HG02610 (cell line): ENCODE data around the gene STK16.

ENCODE experiments used
- ATAC-seq: cut with Tn5 transposase; IDR thresholded peaks from one replicate; pipeline ENCODE4 v1.9.1; 2021; ENCODE audit warnings: mild to moderate bottlenecking, moderate library complexity; ENCODE audit not compliant: unreplicated experiment

Gene STK16

DNA sequence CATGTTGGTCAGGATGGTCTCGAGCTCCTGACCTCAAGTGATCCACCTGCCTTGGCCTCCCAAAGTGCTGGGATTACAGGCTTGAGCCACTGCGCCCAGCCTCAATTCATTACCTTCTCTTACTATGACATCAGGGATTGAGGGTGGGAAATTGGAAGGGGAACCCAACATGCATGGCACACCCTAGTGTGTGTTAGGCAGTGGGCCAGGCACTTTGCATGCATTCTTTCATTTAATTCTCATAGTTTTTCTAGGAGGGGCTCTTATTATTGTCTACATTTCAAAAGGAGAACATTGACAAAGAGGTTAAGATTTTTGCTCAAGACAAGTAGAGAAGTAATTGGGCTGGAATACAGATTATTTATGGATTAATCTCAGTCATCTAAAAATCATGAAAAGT is 23.0 kb downstream of the STK16 start:
- ATAC-seq, result no peak

DNA sequence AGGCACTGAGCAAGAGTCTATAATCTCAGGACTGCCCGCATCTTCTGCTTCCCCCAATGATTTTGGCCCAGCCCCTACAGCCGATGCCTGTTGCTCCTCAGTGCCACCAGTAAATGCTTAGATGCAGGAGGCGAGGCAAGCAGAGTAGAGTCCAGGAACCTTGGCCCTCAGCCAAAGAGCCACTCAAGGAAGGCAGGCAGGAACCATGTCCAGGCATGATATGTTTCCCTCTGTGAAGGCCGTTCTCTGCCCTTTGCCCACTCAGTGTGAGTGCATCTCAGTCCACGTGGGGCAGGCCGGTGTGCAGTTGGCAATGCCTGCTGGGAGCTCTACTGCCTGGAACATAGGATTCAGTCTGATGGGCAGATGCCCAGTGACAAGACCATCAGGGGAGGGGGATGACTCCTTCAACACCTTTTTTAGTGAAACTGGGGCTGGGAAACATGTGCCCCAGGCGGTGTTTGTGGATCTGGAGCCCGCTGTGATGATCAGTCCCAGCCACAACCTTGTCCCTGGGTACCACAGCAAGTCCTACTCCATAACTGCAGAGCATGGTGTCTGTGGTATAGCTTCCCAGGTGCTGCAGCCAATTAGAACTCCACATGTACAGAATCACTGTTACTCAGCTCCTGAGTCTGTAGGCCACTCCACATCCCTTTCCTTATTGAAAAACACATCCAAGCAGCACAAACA is 24.2 kb downstream of the STK16 start:
- no peak for ATAC-seq

DNA sequence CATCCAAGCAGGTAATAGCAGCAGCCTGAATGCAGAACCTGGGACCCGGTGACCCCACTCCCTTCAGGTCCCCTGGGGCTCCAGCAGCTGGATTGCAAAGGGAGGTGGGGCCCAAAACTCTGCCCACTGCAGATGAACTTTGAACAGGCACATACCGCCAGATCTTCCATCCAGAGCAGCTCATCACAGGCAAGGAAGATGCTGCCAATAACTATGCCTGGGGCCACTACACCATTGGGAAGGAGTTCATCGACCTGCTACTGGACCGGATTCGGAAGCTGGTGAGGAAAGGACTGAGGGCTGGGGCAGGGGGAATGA is 24.7 kb downstream of the STK16 start:
- ATAC-seq, result no peak

DNA sequence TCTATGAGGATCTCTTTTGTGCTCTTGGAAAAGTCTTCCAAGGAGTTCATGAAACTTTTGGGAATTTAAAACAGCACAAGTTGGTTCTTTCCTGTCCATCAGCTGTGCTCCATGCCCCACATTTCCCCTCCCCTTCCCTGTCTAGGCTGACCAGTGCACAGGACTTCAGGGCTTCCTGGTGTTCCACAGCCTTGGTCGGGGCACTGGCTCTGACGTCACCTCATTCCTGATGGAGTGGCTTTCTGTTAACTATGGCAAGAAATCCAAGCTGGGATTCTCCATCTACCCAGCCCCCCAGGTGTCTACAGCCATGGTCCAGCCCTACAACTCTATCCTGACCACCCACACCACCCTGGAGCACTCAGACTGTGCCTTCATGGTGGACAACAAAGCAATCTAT is 25.7 kb downstream of the STK16 start:
- ATAC-seq, result no peak

DNA sequence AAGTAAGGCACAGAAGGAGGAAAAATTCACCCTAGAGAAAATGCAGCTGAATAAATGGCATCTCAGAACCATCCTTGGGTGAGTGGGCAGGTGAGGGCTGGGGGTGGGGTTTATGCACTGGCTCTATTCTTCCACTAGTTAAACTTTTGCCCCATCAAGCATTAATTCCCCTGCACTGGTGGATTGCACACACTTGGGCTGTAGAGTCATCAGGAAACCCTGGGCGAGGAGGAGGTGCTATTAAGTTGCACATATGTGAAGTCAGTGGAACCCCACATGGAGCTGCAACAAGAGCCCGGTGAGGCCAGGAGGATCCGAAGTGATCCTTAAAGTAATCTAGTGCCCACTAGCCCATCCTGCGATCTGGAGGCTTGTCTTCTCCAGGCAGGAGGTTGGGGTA is 27.1 kb downstream of the STK16 start:
- ATAC-seq, result no peak

DNA sequence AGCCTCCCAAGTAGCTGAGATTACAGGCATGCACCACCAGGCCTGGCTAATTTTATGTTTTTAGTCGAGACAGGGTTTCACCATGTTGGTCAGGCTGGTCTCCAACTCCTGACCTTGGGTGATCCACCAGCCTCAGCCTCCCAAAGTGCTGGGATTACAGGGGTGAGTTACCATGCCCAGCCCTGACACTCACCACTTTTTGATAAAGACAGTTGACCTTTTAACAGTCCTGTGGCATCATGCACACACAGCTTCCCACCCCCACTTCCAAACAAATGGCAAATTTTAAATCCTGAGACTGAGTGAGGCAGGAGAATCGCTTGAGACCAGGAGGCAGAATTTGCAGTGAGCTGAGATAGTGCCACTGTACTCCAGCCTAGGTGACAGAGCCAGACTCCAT is 27.7 kb downstream of the STK16 start:
- ATAC-seq, result no peak

DNA sequence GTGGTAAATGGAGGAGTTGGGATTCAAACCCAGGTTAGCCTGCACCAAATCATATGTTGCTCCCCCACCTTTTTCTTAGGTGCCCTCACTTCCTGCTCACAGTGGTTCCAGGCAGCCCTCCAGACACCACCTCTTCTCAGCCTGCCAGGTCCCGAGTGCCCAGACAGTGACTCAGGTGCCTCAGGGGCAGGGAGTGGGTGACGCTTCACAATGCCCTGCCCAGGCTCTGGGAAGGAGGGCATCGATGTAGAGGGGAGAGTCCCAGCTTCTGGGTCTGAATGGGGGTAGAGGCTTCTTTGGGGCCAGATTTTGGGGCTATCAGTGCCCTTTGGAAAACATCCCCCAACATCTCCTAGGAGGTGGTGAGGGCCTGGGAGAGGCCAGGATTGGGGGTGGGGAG is 28.7 kb downstream of the STK16 start:
- ATAC-seq, result no peak

DNA sequence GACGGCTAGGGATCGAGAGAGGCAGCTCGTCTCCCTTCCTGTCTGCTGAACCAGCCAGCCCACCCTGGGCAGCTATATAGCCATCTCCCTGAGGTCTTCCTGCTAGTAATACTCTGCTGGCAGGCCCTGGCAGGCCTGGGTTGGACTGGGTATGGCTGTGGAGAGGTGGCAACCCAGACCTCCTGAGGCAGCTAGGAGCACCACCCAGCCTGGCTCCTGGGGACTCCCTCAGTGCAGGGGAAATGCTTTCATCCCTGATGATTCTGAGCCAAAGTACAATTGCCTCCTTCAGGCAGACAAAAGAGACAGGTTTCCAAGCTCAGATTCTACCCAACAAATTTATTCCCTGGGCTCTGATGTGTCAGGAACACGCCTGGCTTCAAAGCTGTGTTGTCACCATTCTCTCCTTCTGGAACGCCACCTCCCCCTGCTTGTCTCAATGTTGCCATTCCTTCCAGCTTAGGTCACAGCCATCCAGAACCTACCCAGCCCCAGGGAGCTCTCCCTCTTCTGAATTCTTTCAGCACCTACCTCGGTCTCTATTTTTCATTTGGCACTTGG is 29.2 kb downstream of the STK16 start:
- no peak for ATAC-seq

DNA sequence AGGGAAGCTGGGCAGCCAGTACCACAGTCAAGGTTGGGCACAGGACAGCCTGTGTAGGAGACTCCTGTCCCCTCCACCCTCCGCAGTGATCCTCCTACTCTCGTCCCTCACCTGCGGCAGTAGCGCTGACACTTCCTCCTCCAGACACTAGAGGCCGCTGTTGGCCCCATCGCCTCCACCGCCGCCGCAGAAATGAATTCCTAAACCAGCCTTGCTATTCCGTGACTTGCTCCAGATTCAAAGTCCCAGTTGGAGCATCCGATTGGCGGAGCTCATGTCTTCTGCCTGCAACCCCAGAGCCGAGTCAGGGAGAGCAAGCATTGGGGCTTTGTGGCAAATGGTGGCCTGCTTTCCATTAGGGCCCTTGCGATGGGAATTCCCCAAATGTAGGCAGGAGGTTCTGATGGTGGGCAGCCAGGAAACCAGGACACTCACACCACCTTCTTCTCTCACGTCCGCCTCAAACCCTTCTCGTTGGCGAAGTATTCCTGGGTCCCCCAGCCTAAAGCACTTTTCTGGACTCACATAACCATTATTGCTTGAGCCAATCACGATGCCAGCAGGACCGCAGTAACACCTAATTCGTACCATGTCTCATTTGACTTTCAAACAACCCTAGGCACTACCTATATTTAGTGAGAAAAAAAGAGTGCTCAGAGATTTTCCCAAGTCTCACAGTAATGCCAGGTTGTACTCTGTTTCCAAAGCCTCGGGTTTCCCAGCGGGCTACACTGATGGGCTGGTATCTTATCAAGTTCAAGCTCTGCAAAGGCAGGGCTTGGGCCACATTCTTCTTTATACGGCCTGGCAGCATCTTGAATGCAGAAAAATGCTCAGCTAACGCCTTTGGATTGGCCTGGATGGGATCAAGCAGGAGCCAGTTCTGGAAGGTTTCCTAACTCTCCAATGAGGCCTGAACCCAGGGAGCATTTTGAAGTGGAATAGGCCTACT is 32.7 kb downstream of the STK16 start:
- ATAC-seq, result peak; percentile 18

DNA sequence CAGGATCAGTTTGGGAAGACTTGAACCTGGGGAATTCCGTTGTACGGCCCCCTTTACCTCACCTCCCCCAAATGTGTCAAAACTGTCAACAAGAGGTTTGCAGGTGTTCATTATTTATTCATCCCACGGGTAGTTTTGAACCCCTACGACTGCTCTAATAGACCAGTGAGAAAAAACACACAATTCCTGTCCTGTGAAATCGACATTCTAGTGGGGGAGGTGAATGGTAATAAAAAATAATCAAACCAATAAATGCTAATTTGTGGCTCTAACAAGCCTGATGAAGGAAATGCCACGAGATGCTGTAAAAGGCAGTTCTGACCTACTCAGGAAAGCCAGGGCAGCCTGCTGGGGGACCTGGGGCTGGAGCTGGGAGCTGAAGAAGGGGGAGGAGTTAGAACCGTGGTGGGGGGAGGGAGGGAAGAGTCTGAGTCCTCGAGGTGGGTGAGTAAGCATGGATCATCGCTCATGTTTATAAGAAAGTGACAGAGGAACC is 33.4 kb downstream of the STK16 start:
- peak; percentile 3 for ATAC-seq

DNA sequence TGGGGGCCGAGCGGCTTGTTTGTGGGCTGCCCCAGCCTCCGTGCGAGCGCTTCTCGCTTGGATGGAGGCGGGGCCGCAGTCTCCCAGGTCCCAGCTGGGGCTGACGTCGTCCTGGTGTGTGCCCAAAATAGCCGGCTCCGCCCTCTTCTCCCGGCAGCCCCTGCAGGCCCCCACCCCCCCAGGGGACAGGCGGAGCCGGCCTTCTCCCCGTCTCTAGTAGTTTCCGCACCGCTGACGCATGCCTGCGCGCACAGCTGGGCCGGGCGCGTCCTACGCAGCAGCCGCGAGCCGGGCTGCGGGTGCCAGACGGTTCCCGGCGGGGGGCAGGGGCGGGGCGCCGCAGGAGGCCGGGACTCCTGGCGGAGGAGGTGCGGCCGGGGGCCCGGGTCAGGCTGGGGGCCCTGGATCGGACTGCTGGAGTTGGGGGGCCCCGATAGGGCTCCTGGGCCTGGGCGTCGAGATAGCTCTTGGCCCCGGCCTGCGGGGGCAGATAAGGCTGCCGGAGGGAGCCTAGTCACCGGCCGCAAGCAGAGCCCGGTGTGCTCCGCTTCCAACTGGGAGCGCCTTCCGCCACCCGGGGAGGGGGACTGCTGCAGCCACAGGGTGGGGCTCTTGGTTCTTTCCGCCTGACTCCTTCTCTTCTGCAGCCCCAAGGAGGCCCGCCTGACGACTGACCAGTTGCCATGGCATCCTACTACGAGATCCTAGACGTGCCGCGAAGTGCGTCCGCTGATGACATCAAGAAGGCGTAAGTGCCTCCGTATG is 34.1 kb downstream of the STK16 start, which contains the start of gene DNAJB2:
Gene DNAJB2, plus strand, starts transcription at position 216 of the 765 bp plus-strand sequence. Its CDS starts 468 bp downstream, at position 684.
- peak; percentile 85 for ATAC-seq

DNA sequence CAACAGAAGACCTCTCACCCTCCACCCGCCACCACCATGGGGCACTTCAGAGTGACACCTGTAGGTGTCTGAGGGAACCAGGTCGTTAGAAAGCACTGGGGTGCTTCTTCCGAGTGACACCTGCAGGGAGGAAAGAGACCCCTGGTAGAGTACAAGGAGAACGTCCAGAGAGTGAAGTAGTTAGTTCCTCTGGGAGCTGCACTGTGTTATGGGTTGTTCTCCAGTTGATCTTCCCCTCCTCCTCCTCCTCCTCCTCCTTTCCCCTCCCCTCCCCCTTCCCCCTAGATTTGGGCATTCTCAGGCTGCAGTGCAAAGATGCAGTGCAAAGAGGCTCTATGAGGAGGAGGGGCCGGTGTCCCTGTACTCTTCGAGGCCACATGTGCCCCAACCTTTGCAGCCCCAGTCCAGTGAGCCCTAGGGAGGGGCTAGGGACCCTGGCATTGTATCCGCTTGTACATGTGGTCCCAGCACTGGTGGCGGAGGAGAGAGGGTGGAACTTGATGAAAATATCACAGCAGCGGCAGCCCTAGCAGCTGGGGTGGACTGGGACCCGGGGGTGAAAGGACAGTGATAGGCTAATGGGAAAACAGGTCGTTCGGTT is 34.7 kb downstream of the STK16 start:
- ATAC-seq, result no peak

DNA sequence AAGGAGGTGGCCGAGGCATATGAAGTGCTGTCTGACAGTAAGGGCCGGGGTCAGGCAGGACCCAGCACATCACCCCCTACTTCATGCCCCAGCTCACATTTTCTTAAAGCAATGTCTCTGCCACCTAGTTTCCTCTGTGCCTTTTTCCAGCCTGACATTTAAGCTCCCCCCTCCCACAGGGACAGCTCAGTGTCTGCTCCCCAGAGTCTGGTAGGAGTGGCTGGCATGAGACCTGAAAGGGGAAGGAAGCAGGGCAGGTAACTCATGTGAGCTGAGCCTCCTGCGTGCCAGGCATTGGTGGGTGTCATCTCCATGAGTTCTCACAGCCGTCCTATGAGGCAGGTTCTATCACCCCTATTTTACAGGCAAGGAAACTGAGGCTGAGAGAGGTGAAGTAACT is 35.4 kb downstream of the STK16 start:
- no peak for ATAC-seq

DNA sequence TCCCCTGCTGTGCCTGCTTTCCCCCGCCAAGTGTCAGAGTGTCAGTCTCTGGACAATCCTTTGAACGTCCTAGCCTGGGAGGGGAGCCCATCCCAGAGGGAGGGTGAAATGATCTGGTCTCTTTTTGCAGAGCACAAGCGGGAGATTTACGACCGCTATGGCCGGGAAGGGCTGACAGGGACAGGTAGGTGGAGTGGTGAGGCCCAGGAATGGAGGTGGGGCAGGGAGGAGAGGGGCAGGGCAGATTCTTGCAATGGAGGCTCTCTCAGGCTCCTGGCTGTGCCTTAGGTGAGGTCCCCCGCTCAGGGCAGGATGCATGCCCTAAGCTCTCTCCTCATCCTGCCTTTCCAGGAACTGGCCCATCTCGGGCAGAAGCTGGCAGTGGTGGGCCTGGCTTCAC is 36.3 kb downstream of the STK16 start:
- ATAC-seq, result no peak

DNA sequence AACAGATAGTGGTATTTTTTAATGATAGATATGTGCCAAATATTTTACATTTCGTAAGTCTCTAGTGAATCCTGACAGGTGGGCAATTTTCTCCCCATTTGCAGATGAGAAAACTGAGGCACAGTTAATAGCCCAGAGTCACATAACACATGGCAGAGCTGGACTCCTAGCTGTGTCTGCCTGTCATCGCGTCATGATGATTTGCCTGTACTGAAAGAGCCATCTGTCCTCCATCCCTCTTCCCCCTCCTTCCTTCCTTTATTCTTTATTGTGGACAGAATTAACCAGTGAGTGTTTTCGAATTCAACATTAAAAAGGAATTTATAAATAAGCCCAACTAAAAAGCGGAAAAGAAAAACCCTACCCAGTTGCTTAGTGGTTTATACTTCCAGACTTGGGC is 37.1 kb downstream of the STK16 start:
- no peak for ATAC-seq

DNA sequence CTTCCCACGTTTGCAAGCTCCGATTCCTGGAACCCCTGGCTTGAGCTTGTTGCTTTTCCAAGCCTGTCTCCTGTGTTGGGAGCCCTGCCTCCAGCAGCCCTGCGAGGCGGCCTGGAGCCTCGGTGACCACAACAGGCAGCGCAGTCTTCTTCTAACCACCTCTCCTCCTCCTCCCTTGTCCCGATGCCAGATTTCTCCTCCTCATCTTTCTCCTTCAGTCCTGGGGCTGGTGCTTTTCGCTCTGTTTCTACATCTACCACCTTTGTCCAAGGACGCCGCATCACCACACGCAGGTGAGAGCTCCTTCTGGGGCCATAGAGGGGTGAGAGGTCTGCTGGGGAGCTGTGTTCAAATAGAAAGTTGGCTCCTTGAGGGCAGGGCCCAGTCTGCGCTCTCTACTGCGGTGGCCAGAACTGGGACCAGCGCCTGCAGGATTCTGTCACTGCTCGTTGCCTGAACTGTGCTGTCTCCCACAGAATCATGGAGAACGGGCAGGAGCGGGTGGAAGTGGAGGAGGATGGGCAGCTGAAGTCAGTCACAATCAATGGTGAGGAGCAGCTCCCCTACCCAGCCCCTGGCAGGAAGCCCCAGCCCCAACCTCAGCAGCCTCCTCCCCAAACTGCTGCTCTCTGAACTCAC is 37.8 kb downstream of the STK16 start:
- no peak for ATAC-seq

DNA sequence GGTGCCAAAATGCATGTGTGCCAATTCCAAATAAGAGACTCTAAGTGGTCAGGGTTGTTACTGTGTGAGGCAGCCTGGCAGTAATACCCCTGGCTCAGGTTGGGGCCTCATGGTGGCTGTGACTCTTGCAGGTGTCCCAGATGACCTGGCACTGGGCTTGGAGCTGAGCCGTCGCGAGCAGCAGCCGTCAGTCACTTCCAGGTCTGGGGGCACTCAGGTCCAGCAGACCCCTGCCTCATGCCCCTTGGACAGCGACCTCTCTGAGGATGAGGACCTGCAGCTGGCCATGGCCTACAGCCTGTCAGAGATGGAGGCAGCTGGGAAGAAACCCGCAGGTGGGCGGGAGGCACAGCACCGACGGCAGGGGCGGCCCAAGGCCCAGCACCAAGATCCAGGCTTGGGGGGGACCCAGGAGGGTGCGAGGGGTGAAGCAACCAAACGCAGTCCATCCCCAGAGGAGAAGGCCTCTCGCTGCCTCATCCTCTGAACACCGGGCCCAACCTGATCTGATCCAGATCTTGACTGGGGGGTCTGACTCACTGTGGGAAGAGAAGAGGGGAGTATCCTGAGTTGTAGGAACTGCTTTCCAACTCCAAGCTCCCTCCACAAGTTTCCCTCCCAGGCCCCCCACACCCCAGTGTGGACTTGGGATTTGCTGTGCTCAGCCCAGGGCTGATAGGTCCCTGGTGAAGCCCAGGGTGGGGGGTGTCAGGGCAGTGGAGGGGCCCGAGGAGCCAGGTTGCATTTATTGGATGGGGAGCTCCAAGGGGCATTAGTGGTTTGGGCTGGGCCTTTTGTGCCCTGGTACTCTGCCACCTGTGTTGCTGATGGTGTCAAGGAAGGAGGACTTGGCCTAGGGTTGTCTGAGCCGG is 39.5 kb downstream of the STK16 start:
- ATAC-seq, result no peak

DNA sequence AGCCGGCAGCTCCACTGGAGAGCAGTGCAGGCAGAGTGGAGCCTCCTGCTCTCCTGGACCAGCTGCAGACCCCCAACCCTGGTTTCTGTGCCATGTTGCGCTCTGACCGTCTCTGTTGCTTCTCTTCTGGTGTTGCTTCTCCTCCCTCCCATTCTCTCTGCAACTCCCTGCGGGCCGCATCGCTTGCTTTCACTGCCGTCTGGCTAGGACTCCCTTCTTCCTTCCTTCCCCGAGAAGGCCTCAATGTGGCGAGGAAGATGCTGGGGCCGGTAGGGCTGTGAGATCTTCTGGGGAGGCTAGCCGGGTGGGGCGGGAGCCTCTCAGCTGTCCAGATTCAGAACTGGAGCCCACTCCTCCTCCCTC is 40.1 kb downstream of the STK16 start:
- no peak for ATAC-seq

DNA sequence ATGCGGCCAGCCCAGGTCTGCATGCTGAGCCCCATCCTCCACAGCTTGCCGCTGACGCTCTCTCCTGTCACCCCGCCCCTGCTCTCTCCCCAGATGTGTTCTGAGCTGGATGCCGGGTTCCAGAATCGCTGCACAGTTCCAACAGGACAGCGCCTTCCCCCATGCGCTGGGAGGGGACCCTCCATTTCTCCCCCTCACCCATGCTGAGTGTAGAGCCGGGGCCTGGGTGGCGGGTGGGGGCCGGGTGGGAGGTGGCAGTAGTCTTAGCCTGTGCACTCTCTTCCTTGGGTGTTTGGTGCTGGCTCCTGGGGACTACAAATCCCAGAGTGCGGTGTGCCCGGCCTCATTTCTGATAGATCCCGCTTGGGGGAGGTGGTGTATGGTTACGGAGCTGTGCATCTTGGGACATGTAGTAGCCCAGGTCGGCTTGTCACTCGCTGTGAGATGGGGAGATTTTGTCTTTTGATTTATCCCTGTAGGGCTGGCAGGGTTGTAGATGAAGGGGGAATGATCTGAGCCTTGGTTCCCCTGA is 40.7 kb downstream of the STK16 start:
- no peak for ATAC-seq
